ENCODE measurements around the gene CRYL1.

CRYL1 gene

GRCh38 chr13:20399961-20400360 lies 125.7 kb downstream of the CRYL1 start:
- no peak for DNase-seq (ENCODE audit: low read depth in 2 of 2)

GRCh38 chr13:20399515-20399914 lies 126.1 kb downstream of the CRYL1 start:
- DNase-seq (ENCODE audit: low read depth in 2 of 2) = no peak

GRCh38 chr13:20398459-20398858 lies 127.2 kb downstream of the CRYL1 start:
- DNase-seq (ENCODE audit: low read depth in 2 of 2) = no peak

GRCh38 chr13:20397896-20398295 lies 127.8 kb downstream of the CRYL1 start:
- no peak for DNase-seq (ENCODE audit: low read depth in 2 of 2)

GRCh38 chr13:20395061-20395916 lies 130.4 kb downstream of the CRYL1 start:
- no peak for DNase-seq (ENCODE audit: low read depth in 2 of 2)

GRCh38 chr13:20394506-20394905 lies 131.2 kb downstream of the CRYL1 start:
- no peak for DNase-seq (ENCODE audit: low read depth in 2 of 2)

GRCh38 chr13:20394169-20394501 lies 131.5 kb downstream of the CRYL1 start:
- DNase-seq (ENCODE audit: low read depth in 2 of 2) = no peak

GRCh38 chr13:20393273-20394168 lies 132.1 kb downstream of the CRYL1 start:
- no peak for DNase-seq (ENCODE audit: low read depth in 2 of 2)

GRCh38 chr13:20392530-20392929 lies 133.1 kb downstream of the CRYL1 start:
- no peak for DNase-seq (ENCODE audit: low read depth in 2 of 2)

- DNase-seq (ENCODE audit: low read depth in 2 of 2) = no peak
Measured at GRCh38 chr13:20391597-20392452, 133.8 kb downstream of the CRYL1 start.

- DNase-seq (ENCODE audit: low read depth in 2 of 2) = no peak
Measured at GRCh38 chr13:20390526-20391175, 135.0 kb downstream of the CRYL1 start.

GRCh38 chr13:20389696-20390525 lies 135.7 kb downstream of the CRYL1 start:
- no peak for DNase-seq (ENCODE audit: low read depth in 2 of 2)

- no peak for DNase-seq (ENCODE audit: low read depth in 2 of 2)
Measured at GRCh38 chr13:20388184-20388583, 137.5 kb downstream of the CRYL1 start.

- DNase-seq (ENCODE audit: low read depth in 2 of 2) = no peak
Measured at GRCh38 chr13:20387441-20387971, 138.2 kb downstream of the CRYL1 start.

- DNase-seq (ENCODE audit: low read depth in 2 of 2) = no peak
Measured at GRCh38 chr13:20387006-20387405, 138.7 kb downstream of the CRYL1 start.

- DNase-seq (ENCODE audit: low read depth in 2 of 2) = no peak
Measured at GRCh38 chr13:20383058-20383457, 142.6 kb downstream of the CRYL1 start.

- DNase-seq (ENCODE audit: low read depth in 2 of 2) = no peak
Measured at GRCh38 chr13:20381401-20381800, 144.3 kb downstream of the CRYL1 start.

- no peak for DNase-seq (ENCODE audit: low read depth in 2 of 2)
Measured at GRCh38 chr13:20378721-20379120, 146.9 kb downstream of the CRYL1 start.

GRCh38 chr13:20377720-20378119 lies 147.9 kb downstream of the CRYL1 start:
- no peak for DNase-seq (ENCODE audit: low read depth in 2 of 2)

- DNase-seq (ENCODE audit: low read depth in 2 of 2) = no peak
Measured at GRCh38 chr13:20375871-20376270, 149.8 kb downstream of the CRYL1 start.
